ENCODE results near the gene SORD.
A peak's percentile ranks its signal among the peaks of the same experiment; 100 is the strongest.

The SORD gene

GRCh38 chr15:45083223-45083622 is 60.2 kb downstream of the SORD start:
- no peak for TF ChIP-seq ZFX (IDR thresholded peaks at IDR 0.05; ENCODE audit: borderline replicate concordance)
- TF ChIP-seq CTCF (IDR thresholded peaks at IDR 0.05): no peak
- no peak overlapping the region for H3K27ac ChIP-seq

DNA sequence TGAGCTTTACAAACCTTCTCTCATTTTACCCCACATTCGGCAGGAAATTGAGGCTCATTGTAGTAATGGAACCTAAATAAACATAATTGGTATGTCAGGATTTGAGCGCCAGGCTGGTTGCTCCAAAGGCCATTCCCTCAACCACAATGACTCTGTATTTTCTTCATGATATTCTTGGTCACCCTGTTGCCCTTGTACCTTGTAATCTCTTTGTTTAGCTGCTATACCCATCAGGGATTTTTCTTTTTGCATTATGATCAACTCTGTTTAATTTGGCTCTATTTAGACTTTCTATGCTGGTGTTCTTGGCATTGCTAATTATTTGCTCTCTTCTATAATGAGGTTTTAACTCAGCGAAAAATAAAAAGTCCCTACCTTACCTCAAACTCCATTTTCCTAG is 61.2 kb downstream of the SORD start:
- TF ChIP-seq CTCF (IDR thresholded peaks at IDR 0.05) (no peak), ZFX (IDR thresholded peaks at IDR 0.05; ENCODE audit: borderline replicate concordance) (no peak)
- H3K27ac ChIP-seq: no peak overlapping the region

- no peak overlapping the region for H3K27ac ChIP-seq
- TF ChIP-seq CTCF (IDR thresholded peaks at IDR 0.05) (peak; percentile 6; the same call in 1 of the 2 replicates), ZFX (IDR thresholded peaks at IDR 0.05; ENCODE audit: borderline replicate concordance) (no peak)
Measured at GRCh38 chr15:45087513-45087912, 64.5 kb downstream of the SORD start.

DNA sequence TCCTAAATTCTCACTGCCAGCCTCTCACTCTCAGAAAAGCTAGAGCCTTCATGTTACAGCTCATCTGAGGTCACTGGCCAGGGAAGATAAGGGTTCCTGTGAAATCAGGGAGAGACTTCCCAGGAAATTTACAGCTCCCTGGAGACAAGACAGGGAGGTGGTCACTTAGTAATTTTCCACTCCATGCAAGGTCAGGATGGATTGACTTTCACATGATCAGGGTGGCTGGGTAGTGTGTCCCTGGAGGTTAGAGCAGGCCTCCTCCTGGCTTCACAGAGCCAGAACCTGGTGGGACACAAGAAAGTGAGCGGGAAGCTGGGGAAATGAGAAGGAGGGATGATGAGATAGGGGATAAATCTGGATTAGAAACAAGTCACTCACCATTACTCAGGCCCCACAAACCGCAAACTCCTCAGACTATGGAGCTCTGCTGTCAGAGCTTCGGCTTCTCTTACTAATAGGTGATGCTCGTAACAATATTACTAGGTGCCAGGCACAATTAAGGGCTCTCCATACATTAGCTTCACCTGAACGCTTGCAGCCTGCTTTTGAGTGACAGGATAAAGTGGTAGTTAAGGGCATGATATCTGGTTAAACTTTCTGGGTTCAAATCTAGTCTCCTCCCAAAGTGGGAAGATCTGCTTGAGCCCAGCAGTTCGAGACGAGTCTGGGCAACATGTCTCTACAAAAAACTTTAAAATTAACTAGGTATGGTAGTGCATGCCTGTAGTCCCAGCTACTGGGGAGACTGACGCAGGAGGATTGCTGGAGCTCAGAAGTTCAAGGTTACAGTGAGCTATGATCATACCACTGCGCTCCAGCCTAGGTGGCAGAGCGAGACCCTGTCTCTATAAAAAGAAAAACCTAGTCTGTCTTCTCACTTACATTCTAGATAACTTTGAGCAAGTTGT is 66.1 kb downstream of the SORD start:
- H3K27ac ChIP-seq: no peak overlapping the region
- TF ChIP-seq CTCF (IDR thresholded peaks at IDR 0.05) (no peak), ZFX (IDR thresholded peaks at IDR 0.05; ENCODE audit: borderline replicate concordance) (no peak)

GRCh38 chr15:45089712-45090373 is 66.8 kb downstream of the SORD start:
- TF ChIP-seq ZFX (IDR thresholded peaks at IDR 0.05; ENCODE audit: borderline replicate concordance) (no peak), CTCF (IDR thresholded peaks at IDR 0.05) (no peak)

GRCh38 chr15:45091161-45091560 is 68.2 kb downstream of the SORD start:
- TF ChIP-seq ZFX (IDR thresholded peaks at IDR 0.05; ENCODE audit: borderline replicate concordance) (no peak), CTCF (IDR thresholded peaks at IDR 0.05) (no peak)
- no peak overlapping the region for H3K27ac ChIP-seq

More at GRCh38 chr15:45089712-45090373, 66.8 kb downstream of the SORD start:
- H3K27ac ChIP-seq: no peak overlapping the region

GRCh38 chr15:45091576-45091975 is 68.6 kb downstream of the SORD start:
- TF ChIP-seq ZFX (IDR thresholded peaks at IDR 0.05; ENCODE audit: borderline replicate concordance): no peak
- TF ChIP-seq CTCF (IDR thresholded peaks at IDR 0.05): no peak
- H3K27ac ChIP-seq: no peak overlapping the region
